ENCODE results near the gene NT5DC4. TPM values are rescaled to one million over a fixed set of nuclear protein-coding genes. Genes with fewer than 3 reads are reported as not detected.

NT5DC4 gene
- total RNA-seq, 1 donor from 2014 or later, result not detected

Other genes starting within 250 kb of the NT5DC4 start
- 49.4 TPM for gene TTL, start 238.9 kb upstream of the NT5DC4 start, total RNA-seq
- gene POLR1B, start 178.6 kb upstream of the NT5DC4 start, total RNA-seq, result 28.5 TPM
- 5.4 TPM for gene CHCHD5, start 136.4 kb upstream of the NT5DC4 start, total RNA-seq
- gene SLC20A1, start 75.1 kb upstream of the NT5DC4 start, total RNA-seq, result 31.5 TPM
- gene CKAP2L, start 43.6 kb downstream of the NT5DC4 start, total RNA-seq, result 3.2 TPM
- gene IL1A, start 63.5 kb downstream of the NT5DC4 start, total RNA-seq, result not detected
- 0.49 TPM for gene IL1B, start 115.8 kb downstream of the NT5DC4 start, total RNA-seq
- not detected for gene IL37, start 190.1 kb downstream of the NT5DC4 start, total RNA-seq

All from temporal lobe (tissue), 1 donor.